K562 (cell line): ENCODE results near the gene ZNF428. TPM values are rescaled to one million over a fixed set of nuclear protein-coding genes. Genes with fewer than 3 reads are reported as not detected.
A peak's percentile ranks its signal among the peaks of the same experiment; 100 is the strongest.

Source experiments
- EGR1 ChIP-seq: fragments of 450-650 bp; conservative IDR thresholded peaks from 2 replicates; pipeline ENCODE4 v1.6.1; 2017; ENCODE audit warnings: mild to moderate bottlenecking
- ESRRA ChIP-seq: fragments of 450-650 bp; IDR thresholded peaks from 2 replicates; pipeline ENCODE4 v1.6.1; 2014; ENCODE audit warnings: low read depth, mild to moderate bottlenecking, moderate library complexity, borderline replicate concordance
- JUND ChIP-seq, 2 experiments: IDR thresholded peaks; 2 replicates in 1 of 2; 3 replicates in 1 of 2; pipeline ENCODE4 v1.6.1; 2011; ENCODE audit warnings: borderline replicate concordance in 2 of 2, low read depth in 2 of 2, low read length in 2 of 2, improper control_type of control experiment in 1 of 2, missing biosample characterization in 1 of 2, missing genetic modification characterization in 1 of 2, missing genetic modification reagents in 1 of 2
- NBN ChIP-seq: fragments of 450-650 bp; IDR thresholded peaks from 2 replicates; pipeline ENCODE4 v1.6.1; 2016; ENCODE audit warnings: low read depth, mild to moderate bottlenecking
- TAF7 ChIP-seq: fragments of 450-650 bp; IDR thresholded peaks from 2 replicates; pipeline ENCODE4 v1.6.1; 2016; ENCODE audit warnings: missing genetic modification characterization, missing compliant biosample characterization
- polyA plus RNA-seq, 8 experiments: library from polyadenylated mRNA; depleted of rRNA in 4 of 8; stranded (reverse) in 5 of 8; unstranded in 3 of 8; fragments of >200 nt; fragmentation: Nextera tagmentation in 2 of 8; fragmentation: Illumina TruSeq in 1 of 8; extraction: Ambion mirVana in 2 of 8; extraction: Trizol in 1 of 8; gene quantifications; 2 replicates each; pipeline versions ENCODE4 v1.2.1 to v1.2.3, GENCODE V29; 2011 to 2014; ENCODE audit warnings: inconsistent platforms in 1 of 8, missing spikeins in 1 of 8
- total RNA-seq, 7 experiments: library from RNA; depleted of rRNA in 6 of 7; stranded (reverse); fragments of >200 nt in 6 of 7; fragmentation: Illumina TruSeq in 2 of 7; extraction: Trizol in 2 of 7; gene quantifications; 2 replicates each; pipeline versions ENCODE4 v1.2.1 to v1.2.3, GENCODE V29; 2011 to 2021; ENCODE audit warnings: low replicate concordance in 1 of 7
- TF ChIP-seq, protein P1 (sequence below): conservative IDR thresholded peaks from 2 replicates; pipeline ENCODE4 v1.6.1; 2011; ENCODE audit warnings: low read depth, mild to moderate bottlenecking, low read length; ENCODE audit not compliant: control insufficient read depth
- TF ChIP-seq, protein P2 (sequence below): fragments of 250-450 bp; sonication (Bioruptor Pico); IDR thresholded peaks from 2 replicates; pipeline ENCODE4 v1.4.0; 2020
- TF ChIP-seq, protein P3 (sequence below): fragments of 450-650 bp; IDR thresholded peaks from 2 replicates; pipeline ENCODE4 v1.6.1; 2016; ENCODE audit warnings: low read depth
- TF ChIP-seq, protein P4 (sequence below): sonication (generic); formaldehyde crosslinking; IDR thresholded peaks from 2 replicates; pipeline ENCODE4 v1.8.0; 2022; ENCODE audit warnings: missing genetic modification reagents, mild to moderate bottlenecking, moderate library complexity, borderline replicate concordance

ZNF428 gene
- total and polyA plus RNA-seq, 9 of the 15 experiments (the other 6 are each of a cell fraction or from before 2014, with no cell fraction given): 0.15 to 85.7 (median 15.9) TPM

DNA sequence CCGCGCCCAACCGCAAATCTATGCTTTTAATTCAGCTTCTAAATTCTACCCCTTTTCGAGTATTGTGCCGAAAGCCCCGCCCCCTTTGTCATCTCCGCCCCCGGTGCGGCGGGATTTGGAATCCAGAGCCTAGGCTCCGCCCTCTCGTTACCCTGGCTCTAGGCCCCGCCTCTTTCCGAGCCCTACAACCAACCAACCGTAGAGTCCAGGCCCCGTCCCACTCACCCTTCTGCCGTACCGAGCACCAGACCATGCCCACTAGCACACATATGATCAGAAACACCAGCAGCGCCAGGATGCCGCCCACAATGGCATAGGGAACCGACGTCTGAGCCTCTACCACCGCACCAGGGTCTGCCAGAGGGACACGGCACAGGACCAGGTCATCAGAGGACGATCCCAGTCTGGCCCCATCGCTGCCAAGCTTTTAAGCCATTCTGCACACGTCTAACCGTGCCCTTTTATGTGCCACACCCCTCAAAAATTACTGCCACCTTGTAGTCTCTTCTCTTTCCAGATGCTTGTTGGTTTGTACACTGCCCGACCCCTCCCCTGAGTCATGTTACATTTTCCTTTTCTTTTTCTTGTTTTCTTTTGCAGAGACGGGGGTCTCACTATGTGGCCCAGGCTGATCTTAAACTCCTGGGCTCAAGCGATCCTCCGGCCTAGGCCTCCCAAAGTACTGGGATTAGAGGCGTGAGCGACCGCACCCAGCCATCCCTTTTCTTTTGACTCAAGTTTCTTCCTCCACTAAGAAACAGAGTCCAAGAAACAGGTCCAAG, 4.7 kb upstream of the ZNF428 start (continued):
- TF ChIP-seq JUND (IDR thresholded peaks at IDR 0.05; ENCODE audit: borderline replicate concordance, low read depth, low read length) (no peak), JUND (tag; IDR thresholded peaks at IDR 0.05; ENCODE audit: borderline replicate concordance, low read depth, low read length) (no peak), TAF7 (tag) (no peak), ESRRA (no peak), EGR1 (peak; percentile 77), NBN (no peak)
- TF ChIP-seq, protein P1, sequence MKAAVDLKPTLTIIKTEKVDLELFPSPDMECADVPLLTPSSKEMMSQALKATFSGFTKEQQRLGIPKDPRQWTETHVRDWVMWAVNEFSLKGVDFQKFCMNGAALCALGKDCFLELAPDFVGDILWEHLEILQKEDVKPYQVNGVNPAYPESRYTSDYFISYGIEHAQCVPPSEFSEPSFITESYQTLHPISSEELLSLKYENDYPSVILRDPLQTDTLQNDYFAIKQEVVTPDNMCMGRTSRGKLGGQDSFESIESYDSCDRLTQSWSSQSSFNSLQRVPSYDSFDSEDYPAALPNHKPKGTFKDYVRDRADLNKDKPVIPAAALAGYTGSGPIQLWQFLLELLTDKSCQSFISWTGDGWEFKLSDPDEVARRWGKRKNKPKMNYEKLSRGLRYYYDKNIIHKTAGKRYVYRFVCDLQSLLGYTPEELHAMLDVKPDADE: no peak
- TF ChIP-seq, protein P2, sequence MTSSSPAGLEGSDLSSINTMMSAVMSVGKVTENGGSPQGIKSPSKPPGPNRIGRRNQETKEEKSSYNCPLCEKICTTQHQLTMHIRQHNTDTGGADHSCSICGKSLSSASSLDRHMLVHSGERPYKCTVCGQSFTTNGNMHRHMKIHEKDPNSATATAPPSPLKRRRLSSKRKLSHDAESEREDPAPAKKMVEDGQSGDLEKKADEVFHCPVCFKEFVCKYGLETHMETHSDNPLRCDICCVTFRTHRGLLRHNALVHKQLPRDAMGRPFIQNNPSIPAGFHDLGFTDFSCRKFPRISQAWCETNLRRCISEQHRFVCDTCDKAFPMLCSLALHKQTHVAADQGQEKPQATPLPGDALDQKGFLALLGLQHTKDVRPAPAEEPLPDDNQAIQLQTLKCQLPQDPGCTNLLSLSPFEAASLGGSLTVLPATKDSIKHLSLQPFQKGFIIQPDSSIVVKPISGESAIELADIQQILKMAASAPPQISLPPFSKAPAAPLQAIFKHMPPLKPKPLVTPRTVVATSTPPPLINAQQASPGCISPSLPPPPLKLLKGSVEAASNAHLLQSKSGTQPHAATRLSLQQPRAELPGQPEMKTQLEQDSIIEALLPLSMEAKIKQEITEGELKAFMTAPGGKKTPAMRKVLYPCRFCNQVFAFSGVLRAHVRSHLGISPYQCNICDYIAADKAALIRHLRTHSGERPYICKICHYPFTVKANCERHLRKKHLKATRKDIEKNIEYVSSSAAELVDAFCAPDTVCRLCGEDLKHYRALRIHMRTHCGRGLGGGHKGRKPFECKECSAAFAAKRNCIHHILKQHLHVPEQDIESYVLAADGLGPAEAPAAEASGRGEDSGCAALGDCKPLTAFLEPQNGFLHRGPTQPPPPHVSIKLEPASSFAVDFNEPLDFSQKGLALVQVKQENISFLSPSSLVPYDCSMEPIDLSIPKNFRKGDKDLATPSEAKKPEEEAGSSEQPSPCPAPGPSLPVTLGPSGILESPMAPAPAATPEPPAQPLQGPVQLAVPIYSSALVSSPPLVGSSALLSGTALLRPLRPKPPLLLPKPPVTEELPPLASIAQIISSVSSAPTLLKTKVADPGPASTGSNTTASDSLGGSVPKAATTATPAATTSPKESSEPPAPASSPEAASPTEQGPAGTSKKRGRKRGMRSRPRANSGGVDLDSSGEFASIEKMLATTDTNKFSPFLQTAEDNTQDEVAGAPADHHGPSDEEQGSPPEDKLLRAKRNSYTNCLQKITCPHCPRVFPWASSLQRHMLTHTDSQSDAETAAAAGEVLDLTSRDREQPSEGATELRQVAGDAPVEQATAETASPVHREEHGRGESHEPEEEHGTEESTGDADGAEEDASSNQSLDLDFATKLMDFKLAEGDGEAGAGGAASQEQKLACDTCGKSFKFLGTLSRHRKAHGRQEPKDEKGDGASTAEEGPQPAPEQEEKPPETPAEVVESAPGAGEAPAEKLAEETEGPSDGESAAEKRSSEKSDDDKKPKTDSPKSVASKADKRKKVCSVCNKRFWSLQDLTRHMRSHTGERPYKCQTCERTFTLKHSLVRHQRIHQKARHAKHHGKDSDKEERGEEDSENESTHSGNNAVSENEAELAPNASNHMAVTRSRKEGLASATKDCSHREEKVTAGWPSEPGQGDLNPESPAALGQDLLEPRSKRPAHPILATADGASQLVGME (CRISPR knock-in tag): no peak
- TF ChIP-seq, protein P3, sequence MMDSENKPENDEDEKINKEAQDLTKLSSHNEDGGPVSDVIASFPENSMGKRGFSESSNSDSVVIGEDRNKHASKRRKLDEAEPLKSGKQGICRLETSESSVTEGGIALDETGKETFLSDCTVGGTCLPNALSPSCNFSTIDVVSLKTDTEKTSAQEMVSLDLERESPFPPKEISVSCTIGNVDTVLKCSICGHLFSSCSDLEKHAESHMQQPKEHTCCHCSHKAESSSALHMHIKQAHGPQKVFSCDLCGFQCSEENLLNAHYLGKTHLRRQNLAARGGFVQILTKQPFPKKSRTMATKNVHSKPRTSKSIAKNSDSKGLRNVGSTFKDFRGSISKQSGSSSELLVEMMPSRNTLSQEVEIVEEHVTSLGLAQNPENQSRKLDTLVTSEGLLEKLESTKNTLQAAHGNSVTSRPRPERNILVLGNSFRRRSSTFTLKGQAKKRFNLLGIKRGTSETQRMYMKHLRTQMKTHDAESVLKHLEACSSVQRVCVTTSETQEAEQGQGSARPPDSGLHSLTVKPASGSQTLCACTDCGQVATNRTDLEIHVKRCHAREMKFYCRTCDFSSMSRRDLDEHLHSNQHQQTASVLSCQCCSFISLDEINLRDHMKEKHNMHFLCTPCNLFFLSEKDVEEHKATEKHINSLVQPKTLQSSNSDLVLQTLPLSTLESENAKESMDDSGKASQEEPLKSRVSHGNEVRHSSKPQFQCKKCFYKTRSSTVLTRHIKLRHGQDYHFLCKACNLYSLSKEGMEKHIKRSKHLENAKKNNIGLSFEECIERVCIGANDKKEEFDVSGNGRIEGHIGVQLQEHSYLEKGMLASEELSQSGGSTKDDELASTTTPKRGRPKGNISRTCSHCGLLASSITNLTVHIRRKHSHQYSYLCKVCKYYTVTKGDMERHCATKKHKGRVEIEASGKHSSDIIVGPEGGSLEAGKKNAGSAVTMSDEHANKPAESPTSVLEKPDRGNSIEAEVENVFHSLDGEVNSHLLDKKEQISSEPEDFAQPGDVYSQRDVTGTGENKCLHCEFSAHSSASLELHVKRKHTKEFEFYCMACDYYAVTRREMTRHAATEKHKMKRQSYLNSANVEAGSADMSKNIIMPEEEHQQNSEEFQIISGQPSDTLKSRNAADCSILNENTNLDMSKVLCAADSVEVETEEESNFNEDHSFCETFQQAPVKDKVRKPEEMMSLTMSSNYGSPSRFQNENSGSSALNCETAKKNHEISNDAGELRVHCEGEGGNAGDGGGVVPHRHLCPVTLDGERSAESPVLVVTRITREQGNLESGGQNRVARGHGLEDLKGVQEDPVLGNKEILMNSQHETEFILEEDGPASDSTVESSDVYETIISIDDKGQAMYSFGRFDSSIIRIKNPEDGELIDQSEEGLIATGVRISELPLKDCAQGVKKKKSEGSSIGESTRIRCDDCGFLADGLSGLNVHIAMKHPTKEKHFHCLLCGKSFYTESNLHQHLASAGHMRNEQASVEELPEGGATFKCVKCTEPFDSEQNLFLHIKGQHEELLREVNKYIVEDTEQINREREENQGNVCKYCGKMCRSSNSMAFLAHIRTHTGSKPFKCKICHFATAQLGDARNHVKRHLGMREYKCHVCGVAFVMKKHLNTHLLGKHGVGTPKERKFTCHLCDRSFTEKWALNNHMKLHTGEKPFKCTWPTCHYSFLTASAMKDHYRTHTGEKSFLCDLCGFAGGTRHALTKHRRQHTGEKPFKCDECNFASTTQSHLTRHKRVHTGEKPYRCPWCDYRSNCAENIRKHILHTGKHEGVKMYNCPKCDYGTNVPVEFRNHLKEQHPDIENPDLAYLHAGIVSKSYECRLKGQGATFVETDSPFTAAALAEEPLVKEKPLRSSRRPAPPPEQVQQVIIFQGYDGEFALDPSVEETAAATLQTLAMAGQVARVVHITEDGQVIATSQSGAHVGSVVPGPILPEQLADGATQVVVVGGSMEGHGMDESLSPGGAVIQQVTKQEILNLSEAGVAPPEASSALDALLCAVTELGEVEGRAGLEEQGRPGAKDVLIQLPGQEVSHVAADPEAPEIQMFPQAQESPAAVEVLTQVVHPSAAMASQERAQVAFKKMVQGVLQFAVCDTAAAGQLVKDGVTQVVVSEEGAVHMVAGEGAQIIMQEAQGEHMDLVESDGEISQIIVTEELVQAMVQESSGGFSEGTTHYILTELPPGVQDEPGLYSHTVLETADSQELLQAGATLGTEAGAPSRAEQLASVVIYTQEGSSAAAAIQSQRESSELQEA: no peak
- TF ChIP-seq, protein P4, sequence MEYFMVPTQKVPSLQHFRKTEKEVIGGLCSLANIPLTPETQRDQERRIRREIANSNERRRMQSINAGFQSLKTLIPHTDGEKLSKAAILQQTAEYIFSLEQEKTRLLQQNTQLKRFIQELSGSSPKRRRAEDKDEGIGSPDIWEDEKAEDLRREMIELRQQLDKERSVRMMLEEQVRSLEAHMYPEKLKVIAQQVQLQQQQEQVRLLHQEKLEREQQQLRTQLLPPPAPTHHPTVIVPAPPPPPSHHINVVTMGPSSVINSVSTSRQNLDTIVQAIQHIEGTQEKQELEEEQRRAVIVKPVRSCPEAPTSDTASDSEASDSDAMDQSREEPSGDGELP (CRISPR knock-in tag): peak; percentile 36; the same call in 1 of the 2 replicates
